Activated CD4-positive, alpha-beta T cell treated with anti-CD3 and anti-CD28 coated beads, Interleukin-2, amount 50 U/mL, for 4 hours (primary cell): ENCODE data around the gene TBX18.

Experiments
- DNase-seq, 2 experiments: peaks; one replicate each; pipeline ENCODE4 v3.0.0-alpha.2; 2020

The TBX18 gene

DNA sequence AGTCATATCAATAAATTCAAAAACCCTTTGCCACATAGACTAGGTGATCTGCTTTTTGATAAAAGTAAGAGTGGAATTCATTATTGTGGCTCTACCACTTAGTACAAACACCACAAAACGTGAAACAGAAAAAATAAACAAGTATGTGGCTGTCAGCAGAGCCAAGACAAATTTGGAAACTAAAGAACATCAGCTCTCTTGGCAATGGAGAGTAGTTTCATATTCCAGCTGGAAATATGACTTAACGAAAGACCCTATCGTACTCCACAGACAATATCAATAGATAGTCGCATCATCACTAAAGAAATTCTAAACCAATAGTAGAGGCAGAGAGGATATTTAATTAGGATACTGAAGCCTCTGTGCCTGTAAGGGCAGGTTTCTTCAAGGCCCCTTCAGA is 20.8 kb downstream of the TBX18 start:
- DNase-seq, result no peak

DNA sequence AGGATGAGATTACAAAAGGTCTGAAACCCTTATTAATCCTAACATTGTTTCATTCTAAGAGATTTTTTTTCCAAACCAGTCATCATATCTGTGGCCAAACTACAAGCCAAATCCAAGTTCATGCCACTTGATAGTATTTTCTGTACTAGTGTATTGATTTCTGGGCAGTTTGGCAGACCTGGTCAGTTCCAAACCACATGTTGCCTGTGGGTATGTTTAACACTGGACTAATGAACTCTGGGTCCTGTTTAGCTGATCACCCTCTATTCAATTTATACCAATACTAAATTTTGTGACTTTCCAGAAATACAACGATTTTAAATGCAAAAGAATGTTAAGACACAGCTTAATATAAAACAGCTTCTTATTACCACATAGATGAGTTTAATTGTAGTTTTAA is 24.0 kb downstream of the TBX18 start:
- no peak for DNase-seq

DNA sequence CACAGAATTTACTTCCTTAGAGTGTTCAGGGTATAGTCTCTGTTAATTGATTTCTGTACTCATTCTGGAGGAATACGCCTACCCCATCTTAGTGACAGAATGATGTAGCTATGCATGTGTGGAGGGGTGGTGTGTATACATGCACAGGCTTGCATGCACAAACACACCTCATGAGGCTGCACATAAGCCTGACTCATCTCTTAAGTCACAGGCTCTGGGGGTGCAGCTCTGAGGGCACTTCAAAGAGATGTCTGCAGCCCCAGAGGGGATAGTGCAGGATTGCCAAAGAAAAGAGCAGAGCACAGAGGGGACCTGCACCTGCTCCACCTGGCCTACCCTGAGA is 24.6 kb downstream of the TBX18 start:
- DNase-seq, result no peak

DNA sequence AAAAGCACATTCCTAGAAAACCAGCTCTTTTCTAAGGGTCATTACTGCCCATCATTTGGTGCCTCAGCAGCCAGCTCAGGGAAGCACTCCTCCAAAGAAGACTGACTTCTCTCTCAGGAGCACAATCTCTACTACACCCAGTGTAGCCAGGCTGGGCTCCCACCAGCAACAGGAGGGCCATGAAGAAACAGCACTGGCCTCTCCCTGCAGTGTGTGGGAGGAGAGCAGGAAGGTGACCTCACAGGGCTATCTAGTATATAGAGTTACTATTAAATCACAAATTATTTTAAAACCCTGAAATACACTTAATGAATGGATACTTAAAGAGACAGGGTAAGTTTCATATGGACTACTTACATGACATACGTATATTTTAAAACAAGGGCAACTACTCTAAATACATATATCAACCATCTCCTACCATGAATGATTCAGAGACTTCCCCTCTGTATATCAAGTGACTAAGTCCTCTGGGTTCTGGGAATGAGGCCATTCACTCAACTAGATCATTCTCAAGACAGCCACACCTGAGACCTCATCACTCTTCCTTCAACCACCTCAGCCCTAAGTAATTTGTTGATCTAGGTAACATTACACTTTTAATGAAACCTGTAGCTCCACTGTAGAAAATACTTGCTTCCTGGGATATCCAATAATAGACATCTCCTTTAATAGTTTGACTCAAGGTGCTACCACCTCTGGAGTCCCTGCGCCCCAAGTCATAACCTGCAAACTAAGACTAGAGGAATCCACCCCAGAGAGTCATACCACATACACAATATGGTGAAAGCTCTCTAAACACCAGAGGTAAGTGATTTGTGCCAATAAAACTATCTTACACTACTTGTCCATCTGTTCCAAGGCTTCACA is 25.2 kb downstream of the TBX18 start:
- DNase-seq, result no peak

DNA sequence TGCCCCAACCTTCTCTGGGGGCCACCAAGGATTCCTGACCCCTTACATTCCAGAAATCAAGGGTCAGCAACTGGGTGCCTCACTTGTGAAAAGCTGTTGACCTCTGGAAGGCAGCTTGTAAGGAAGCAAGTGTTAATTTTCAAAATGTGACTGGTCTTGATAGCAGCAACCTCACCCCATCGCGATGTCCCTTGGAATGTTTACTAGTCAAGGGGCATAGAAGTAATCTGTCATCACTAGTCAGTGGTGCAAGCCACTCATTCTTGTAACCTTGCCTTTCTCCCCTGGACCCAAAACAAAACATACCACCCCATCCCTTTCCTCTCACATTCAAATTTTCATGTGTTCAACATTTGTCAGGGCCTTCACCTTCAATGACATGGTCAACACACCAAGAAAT is 30.5 kb downstream of the TBX18 start:
- no peak for DNase-seq

DNA sequence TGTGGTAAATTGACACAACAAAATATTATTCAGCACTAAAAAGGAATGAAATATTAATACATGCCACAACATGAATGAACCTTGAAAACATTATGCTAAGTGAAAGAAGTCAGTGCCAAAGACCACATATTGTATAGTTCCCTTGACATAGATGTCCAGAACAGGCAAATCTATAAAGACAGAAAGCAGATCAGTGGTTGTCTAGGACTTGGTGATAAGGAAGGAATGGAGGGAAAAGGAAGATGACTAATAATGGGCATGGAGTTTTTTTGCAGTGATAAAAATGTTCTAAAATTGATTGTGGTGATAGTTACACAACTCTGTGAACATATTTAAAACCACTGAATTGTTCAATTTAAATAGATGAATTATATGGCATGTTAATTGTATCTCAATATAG is 32.5 kb downstream of the TBX18 start:
- no peak for DNase-seq

DNA sequence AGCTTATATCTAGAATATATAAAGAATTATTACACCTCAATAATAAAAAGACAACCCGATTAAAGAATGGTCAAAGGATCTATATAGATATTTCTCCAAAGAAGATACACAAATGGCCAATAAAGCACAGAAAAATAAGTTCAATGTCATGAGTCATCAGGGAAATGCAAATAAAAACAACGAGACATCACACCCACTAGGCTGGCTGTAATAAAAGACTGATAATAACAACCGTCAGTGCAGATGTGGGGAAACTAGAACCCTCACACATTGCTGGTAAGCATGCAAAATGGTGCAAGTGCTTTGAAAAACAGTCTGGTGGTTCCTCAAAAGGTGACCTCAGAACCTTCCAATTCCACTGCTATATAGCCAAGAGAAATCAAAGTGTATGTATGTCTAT is 33.0 kb downstream of the TBX18 start:
- no peak for DNase-seq

DNA sequence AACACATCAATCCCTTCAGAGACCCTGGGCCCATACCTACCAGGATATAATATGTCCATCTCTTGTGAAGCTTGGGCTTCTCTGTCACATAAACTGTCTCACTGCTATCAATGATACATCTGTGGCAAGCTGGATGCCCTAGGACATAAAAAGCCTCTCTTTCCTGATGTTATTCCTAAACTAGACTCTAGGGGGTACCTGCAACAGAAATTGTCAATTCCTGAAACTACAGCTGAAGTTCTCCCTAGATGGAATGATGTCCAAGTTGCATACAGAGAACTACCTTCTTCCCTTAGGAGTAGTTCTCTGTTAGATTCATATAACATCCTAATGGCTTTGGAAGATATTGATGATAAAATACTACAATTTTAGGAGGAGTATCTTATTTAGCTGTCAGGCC is 35.8 kb downstream of the TBX18 start:
- no peak for DNase-seq

DNA sequence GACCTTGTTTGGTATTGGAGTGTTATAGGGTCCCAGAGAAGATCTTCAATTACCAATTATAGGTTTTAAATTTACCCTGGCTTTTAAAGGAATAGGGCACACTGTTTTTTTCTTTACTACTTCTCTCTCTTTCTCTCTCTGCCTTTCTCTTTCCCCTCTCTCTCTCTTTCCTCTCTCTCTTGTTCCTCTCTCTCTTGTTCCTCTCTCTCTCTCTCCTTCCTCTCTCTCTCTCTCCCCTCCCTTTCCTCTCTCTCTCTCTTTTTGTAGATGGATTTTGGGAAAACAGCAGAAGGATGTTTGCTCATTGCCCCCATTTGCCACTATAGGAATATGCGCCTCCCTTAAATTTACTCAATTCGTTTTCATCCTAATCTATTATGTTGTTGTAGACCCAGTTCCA is 45.2 kb downstream of the TBX18 start:
- DNase-seq, result no peak

DNA sequence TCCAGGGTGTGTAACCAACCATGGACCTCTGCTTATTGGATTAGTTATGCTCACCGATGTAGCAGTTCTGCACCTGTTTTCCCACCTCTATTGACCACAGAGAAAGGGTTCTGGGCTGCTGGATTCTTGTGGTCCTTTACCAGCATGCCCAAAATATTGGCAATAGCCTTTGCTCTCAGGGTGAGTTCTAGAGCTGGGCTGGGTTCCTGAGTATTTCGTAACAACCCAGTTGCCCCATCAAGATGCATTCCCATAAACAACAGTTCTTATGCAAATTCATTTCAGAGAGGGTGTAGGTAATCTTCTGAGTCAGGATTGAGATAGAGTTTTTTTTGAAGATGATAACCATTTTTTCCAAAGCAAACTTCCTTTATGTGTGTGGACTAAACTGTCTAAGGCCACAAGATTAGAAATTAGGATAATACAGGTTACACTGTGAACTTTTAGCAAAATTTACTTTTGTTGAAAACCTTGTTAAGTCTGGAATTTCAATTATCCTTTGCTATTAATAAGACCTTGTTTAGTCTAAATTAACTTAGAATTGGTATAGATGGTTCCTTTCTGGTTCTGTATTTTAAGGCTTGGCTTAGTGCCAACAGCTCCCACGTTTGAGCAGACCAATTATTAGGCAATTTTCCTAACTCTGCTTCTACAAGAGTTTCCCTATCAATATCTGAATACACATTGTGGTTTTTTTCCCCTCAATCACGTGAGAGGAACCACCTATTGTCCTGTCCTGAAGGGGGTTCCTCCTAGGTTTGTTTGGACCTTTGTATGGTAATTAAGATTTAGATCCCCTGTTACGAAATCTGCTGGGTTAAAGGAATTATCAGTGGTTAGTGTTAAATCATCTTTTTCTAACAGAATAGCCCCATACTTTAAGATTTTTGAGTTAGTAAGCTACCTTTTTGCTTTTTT is 46.1 kb downstream of the TBX18 start:
- no peak for DNase-seq

DNA sequence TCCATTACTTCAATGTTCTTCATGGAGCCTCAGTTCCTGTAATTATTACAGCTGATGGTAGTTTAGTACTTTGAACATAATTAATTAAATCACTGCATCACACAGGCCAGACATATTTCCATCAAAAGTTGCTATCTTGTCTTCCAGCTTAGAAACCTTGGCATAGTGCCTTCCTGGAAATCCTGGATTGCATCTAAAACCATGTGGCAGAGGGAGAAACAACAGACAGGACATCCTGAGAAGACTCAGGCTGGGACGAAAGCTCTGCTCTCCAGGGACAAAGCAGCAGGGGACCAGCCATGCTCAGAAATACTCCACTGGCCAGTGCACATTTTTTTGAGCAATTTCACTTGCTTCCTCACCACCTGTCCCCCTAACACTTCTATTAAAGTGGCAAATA is 55.3 kb downstream of the TBX18 start:
- DNase-seq, result no peak

DNA sequence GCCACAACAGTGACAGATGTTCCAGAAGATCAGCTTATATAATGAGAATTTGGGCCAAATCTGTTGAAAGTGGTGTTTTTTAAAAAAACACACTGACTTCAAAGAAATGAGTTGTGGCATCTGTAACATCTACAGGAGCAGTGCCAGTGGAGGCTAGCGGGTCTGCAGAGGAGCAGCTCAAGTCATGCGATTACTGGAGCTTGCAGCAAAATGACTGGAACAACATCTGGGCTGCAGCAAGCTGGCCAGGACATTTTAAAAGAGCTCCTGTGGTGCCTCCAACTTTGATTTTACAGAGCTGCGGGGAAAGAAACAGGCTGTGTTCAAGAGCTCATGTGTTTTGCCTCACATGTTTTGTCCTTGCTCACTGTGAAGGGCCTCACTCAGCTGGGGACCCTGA is 57.2 kb downstream of the TBX18 start:
- no peak for DNase-seq

DNA sequence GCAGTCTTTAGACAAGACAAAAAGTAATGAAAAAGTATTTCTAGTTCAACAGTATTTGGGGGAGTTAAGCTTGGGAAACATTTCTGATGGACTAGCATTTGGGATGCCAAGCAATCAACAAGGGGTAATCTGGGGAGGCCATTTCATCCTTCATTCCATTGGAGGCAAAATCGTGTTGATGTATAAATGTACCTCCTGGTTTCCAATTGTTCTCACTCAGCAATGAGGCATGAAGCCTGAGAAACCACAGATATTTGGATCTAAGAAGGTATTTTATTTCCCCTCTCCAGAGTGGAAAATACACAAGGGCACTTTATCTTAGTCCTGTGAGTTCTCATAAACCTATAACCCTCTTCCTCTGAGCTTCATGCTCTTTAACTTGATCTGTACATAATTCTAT is 68.2 kb downstream of the TBX18 start:
- DNase-seq, result no peak

DNA sequence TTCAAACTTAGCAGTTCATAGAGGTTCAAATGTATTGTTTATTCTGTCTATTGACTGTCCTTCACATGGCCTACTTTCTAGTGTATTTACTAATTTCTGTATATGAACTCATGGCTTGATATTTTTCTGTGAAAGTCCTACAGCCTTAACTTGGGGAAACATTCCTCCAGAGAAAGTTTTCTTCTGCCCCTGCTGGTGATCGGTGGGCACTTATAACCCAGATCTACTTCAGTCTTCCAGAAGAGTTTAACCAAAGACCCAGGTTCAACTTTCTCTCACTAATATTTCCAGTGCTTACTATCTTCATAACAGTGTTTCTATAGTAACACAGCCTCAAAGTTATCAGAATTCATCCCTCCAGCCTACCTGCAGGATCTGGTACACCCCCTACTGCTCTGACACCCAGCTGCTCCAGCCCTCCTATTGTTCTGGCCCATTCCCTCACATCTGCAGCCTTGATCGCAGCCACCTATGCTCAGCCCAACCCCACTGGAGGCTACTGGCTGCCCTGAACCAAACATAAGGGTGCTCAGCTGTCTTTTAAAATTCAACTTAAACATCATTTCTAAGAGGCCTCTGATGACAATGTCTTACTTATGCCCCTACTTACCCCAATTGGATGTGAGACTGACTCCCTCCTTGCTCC is 72.3 kb downstream of the TBX18 start:
- no peak for DNase-seq

DNA sequence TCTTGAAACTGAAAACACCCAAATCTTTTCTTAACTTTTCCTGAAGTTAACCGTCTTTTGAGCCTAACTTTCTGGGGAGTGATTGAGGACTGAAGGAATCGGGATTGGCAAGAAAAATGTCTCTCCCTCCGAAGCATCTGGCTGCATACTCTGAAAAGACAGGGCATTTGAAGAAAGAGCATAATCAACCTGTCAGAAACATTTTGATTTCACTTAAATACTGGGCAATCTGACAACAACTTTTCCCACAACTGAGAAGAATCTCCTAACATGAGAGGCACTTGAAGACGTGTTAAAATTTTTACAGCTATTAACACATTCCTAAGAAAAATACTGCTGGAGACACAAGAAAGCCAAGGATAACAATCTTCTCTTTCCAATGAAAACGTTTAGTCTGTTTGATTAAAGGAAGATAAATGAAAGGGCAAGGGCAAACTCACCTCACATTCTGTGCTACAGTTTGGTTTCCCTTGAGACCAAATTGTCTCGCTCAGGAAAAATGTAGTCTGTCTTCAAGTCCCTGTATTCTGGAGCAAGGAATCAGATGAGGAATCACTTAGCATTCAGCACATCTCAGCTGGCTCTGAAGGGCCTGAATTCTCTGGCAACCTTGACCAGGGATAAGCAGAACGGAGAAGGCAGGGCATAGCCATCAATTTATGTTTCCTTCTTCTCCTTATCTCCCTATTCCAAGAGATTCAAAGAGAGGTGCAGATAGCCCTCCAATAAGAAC is 76.1 kb downstream of the TBX18 start:
- DNase-seq, result no peak

DNA sequence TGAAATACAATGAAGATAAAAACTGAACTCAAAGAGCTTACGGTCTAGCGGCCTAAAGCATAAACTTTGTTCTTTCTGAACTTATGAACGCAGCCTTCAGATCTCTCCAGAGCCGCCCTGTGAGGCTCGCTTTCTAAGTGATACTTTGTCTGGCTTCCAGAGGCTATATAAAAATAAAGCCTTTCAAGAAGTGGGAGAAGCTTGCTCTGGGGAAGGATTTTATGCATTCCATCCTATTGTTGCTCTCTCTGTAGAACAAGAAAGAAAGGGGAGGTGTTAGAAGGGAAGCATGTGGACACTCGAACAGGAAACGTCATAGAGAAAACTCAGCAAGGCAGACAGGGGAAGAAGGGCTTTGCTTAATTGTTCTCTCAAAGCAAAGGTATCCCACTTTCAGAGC is 77.0 kb downstream of the TBX18 start:
- no peak for DNase-seq

DNA sequence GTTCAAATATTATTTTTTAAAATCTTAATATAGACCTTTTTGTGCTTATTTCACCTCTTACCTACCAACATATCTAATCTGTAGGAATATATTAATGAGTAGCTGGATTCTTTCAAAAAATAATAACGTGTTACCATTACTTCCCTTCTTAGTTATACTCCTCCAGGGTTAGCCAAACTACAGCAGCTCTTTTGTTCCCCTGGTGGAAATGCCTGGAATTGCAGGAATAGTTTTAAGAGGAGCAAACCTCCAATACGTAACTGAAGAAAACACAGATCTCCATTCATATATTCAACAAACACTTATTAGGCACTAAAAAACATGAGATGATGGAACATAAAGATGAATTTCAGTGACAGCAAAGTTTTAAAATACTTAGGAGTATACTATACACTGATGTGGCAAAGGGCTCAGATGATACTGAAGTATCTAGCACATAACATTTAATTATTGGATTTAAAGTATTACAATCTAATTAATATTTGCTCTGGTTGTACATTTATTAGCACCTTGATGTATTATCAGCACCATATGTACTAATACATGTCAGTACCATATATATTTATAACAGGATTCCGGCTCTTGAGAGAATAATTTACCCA is 78.3 kb downstream of the TBX18 start:
- no peak for DNase-seq

DNA sequence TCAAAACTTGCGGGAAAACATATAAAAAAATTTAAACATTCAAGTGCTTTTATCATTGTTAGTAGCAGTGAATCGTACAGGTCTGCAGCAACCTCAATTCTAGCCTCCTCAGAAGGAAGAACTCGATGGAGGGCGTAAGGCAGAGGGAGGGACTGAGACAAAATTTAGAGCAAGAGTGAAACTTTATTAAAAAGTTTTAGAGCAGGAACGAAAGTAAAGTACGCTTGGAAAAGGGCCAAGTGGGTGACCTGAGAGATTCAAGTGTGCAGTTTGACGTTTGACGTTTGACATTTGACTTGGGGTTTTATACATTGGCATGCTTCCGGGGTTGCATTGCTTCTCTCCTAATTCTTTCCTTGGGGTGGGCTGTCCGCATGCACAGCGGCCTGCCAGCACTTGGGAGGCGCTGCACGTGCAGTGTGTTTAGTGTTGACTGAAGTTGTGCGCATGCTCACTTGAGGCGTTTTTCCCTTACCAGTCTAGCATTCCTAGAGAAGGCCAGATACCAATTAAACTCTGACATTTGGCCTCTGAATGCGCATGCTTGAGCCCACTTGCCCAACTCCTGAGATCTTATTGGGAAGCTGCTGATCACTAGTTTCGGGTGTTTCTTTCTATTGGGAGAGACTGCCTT is 82.6 kb downstream of the TBX18 start:
- no peak for DNase-seq

DNA sequence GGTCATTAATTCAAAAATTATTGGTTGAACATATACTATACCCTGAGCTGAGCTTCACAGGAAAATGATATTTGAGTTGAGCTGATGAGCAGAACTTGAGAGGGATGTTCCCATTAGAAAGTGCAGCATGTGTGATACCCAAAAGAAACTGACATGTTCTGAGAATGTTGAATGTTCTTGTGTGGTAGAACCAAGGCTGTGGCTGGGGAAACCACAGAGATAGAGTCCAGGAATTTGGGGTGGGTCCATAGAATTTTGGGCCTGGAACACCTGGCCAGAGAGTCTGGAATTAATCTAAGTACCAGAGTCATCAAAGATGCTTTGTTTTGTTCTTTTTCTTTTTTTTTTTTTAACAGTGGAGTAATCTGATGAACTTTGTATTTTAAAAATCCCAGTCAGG is 88.7 kb downstream of the TBX18 start:
- DNase-seq, result no peak

DNA sequence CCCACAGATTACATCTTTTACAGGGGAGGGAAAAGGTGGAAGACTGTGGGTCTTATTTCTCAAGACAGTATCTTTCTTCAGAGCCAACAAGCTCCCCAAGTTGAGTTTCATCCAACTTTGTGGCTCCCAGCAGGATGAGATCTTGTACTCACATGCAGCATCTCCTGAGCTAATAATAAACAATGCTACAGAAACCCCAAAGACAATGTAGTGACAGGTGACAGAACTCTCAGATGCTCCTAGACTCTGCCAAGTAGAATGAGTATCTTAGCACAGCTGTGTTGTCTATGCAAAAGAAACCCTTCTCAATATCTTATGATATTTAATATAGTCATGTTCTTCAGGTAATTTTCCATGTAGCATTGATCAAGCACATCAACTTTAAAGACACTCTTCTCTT is 90.0 kb downstream of the TBX18 start:
- DNase-seq, result no peak

DNA sequence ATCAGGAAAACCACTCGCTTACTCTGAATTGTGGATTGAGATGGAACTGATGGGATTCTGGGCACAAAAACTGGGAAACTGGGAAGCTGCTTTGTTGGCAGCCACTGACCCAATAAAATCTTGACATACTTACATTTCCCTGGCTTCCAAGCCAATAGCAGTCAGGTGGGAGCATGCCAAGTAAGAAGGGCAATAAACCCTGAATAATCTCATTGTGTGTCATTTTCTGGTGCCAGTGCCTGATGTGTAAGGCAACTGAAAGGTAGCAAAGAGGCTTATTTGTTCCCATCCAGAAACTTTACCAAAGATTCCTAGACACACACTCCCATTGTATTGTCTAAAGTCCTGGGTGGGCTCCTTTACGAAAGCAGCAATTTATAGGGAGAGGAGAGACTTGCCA is 93.2 kb downstream of the TBX18 start:
- no peak for DNase-seq

DNA sequence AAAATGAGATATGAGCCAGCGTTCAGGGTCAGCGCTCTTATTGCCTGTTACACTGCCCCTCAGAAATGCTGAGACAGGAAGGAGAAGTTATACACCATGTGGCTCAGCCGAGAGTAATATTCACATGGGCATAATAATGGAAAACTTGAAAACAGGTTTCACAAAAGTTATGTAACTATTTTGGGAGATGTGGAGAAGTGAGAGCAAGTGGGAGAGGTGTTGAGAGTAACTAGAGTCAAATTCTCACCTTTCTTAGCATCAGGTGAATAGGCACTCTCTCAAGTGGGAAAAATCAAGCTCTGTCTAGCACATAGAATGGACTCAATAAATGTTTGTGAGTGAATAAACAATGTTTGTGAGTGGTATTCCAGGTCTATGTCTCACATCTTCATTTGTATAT is 94.5 kb downstream of the TBX18 start:
- no peak for DNase-seq
